HG02759 (cell line): ENCODE measurements around the gene PICALM.

Source experiments
- ATAC-seq: cut with Tn5 transposase; IDR thresholded peaks from one replicate; pipeline ENCODE4 v1.9.1; 2021; ENCODE audit warnings: mild to moderate bottlenecking, moderate library complexity; ENCODE audit not compliant: unreplicated experiment

Gene PICALM

GRCh38 chr11:86087256-86087655 is 18.4 kb upstream of the PICALM start:
- ATAC-seq: no peak

- no peak for ATAC-seq
Measured at GRCh38 chr11:86081455-86081854, 12.6 kb upstream of the PICALM start.

GRCh38 chr11:86079421-86079820 is 10.5 kb upstream of the PICALM start:
- no peak for ATAC-seq

GRCh38 chr11:86073948-86074347 is 5.1 kb upstream of the PICALM start:
- no peak for ATAC-seq

GRCh38 chr11:86072211-86072610 is 3.3 kb upstream of the PICALM start:
- ATAC-seq: no peak

GRCh38 chr11:86070142-86071056 is 1.5 kb upstream of the PICALM start:
- ATAC-seq: no peak

GRCh38 chr11:86069408-86070101 is 671 bp upstream of the PICALM start:
- ATAC-seq: peak; percentile 7

- ATAC-seq: peak; percentile 14
Measured at GRCh38 chr11:86068138-86068871, 579 bp downstream of the PICALM start.

GRCh38 chr11:86067851-86068137 is 1.1 kb downstream of the PICALM start:
- no peak for ATAC-seq

GRCh38 chr11:86067009-86067850 is 1.7 kb downstream of the PICALM start:
- ATAC-seq: no peak

- ATAC-seq: no peak
Measured at GRCh38 chr11:86066657-86067008, 2.3 kb downstream of the PICALM start.

- ATAC-seq: no peak
Measured at GRCh38 chr11:86066033-86066432, 2.9 kb downstream of the PICALM start.

GRCh38 chr11:86064220-86064803 is 4.6 kb downstream of the PICALM start:
- ATAC-seq: no peak

GRCh38 chr11:86063536-86063935 is 5.3 kb downstream of the PICALM start:
- no peak for ATAC-seq

GRCh38 chr11:86062719-86063118 is 6.2 kb downstream of the PICALM start:
- ATAC-seq: no peak

- ATAC-seq: no peak
Measured at GRCh38 chr11:86061483-86062205, 7.2 kb downstream of the PICALM start.

GRCh38 chr11:86060544-86060943 is 8.3 kb downstream of the PICALM start:
- ATAC-seq: no peak

- no peak for ATAC-seq
Measured at GRCh38 chr11:86058360-86058759, 10.5 kb downstream of the PICALM start.

GRCh38 chr11:86056351-86056854 is 12.5 kb downstream of the PICALM start:
- no peak for ATAC-seq
